GM12865 (cell line): ENCODE results near the gene GNAT3.

Source experiments
- DNase-seq: peaks from one replicate; pipeline ENCODE4 v3.0.0; 2010; ENCODE audit warnings: low read depth
- H3K4me3 ChIP-seq: 2 replicates; pipeline ENCODE4 v1.5.1; 2011; ENCODE audit warnings: mild to moderate bottlenecking, low read depth, low read length, control low read depth
- TF ChIP-seq, protein P1 (sequence below): IDR thresholded peaks from 2 replicates; pipeline ENCODE4 v1.5.1; 2011; ENCODE audit warnings: low read length, control low read depth, low read depth, inconsistent platforms; ENCODE audit not compliant: insufficient read depth; ENCODE audit errors: missing control alignments

Gene GNAT3

DNA sequence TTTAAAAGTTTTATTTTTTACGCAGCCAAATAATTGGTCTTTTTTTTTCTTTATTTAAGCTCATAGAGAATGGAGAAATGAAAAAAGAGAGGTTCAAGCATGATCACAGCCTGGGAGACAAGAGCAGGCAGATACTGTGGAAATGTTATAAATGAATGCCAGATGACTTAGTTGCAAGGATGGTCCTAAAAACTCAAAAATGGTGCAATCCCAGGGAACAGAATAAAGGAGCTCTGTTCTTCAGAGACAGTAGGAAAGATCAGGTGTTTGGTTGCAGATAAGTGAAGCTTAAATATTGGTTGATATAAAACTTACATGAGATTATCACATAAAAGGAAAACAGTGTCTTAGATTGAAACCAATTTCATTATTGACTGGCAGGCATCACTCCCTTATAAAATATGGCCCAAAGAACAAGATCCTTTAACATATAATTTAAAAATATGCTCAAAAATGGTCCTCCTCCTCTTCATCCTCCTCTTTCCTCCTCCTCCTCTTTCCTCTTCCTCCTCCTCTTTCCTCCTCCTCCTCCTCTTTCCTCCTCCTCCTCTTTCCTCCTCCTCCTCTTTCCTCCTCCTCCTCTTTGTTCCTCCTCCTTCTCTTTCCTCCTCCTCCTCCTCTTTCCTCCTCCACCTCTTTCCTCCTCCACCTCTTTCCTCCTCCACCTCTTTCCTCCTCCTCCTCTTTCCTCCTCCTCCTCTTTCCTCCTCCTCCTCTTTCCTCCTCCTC, 18.6 kb downstream of the GNAT3 start:
- no peak overlapping the region for H3K4me3 ChIP-seq
- DNase-seq = no peak
- TF ChIP-seq, protein P1, sequence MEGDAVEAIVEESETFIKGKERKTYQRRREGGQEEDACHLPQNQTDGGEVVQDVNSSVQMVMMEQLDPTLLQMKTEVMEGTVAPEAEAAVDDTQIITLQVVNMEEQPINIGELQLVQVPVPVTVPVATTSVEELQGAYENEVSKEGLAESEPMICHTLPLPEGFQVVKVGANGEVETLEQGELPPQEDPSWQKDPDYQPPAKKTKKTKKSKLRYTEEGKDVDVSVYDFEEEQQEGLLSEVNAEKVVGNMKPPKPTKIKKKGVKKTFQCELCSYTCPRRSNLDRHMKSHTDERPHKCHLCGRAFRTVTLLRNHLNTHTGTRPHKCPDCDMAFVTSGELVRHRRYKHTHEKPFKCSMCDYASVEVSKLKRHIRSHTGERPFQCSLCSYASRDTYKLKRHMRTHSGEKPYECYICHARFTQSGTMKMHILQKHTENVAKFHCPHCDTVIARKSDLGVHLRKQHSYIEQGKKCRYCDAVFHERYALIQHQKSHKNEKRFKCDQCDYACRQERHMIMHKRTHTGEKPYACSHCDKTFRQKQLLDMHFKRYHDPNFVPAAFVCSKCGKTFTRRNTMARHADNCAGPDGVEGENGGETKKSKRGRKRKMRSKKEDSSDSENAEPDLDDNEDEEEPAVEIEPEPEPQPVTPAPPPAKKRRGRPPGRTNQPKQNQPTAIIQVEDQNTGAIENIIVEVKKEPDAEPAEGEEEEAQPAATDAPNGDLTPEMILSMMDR = no peak

GRCh38 chr7:80491462-80491861, 20.4 kb downstream of the GNAT3 start:
- no peak overlapping the region for H3K4me3 ChIP-seq
- no peak for DNase-seq
- TF ChIP-seq, protein P1 = no peak

DNA sequence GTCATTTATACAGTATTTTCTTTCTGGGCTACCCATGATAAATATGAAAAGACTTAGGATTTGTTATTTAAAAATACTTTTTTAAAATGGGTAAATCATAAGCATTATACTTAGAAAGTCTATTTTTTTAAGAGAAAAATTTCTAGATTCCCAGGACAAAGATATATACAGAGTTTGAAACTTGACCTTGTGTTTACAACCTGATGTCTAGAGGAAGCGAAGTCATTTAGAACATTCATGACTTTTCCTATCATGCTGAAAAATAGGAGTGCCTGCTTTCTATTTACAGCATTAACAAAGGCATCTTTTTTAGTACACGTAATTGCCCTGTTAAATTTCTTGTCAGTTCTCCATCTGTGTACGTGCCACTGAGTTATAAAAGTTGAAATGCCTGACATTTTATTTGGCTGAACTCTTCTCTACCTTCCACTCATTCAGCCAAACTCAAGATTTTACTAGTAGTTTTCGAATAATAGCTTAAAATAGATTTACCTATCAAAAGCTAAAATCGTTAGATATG, 23.0 kb downstream of the GNAT3 start:
- TF ChIP-seq, protein P1 = no peak
- DNase-seq = no peak
- no peak overlapping the region for H3K4me3 ChIP-seq

DNA sequence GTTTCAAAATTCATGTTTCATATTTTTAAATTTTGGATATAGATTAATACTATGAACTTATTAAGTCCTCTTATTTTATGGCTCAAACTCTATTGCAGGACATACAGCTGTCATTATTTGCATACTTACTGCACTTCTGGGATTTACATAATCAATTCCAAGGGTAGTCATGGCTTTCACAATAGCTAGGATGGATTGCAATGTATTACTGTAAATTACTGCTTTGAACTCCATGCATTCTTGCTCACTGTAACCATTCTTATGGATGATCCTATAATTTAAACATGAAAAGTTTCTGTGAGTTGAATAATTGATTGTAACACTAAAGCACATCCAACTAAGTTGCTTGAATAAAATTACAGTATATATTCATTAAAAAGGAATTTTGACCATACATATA, 23.5 kb downstream of the GNAT3 start:
- TF ChIP-seq, protein P1 = no peak
- DNase-seq = no peak
- no peak overlapping the region for H3K4me3 ChIP-seq

DNA sequence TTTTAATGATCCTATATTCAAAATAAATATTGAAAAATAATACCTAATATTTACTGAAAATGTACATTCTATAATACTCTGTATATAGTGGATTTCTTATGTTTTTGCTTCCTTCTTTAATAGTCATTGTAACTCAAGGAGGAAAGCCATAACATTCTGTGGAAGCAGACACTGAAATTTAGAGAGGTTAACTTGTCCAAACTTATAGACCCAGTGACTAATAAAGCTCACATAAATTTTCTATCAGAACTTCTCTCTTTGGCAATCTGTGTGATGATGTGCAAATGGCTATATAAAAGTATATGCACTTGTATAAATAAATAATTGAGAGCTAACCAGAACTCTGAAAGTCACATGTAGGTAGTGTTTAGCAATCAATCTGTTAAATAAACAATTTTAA, 26.1 kb downstream of the GNAT3 start:
- H3K4me3 ChIP-seq = no peak overlapping the region
- no peak for DNase-seq
- TF ChIP-seq, protein P1 = no peak

DNA sequence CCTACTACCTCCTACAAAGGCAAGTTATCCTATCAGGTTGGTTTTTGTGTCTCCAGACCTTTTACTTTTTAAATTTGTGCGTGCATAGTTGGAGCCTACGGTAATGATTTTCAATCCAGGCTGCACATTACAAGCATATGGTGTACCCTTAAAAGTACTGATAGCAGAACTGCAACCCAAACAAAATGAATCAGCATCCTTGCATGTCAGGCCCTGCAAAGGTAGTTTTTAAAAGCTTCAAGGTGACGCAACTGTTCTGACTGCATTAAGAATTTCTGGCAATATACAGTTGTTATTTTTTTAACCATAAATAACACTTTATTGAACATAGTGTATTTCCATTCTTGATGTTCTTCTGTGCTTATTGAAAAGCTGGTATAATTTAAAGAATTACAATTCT, 28.9 kb downstream of the GNAT3 start:
- TF ChIP-seq, protein P1 = no peak
- no peak for DNase-seq
- no peak overlapping the region for H3K4me3 ChIP-seq
